NCI-H2196 (cell line): ENCODE results near the gene ATP13A2.
"Not testable (repeated sequence)": the region's sequence is repeated elsewhere in the genome, so short reads cannot be mapped to it uniquely, and the experiment has no call there.

Source experiments
- DNase-seq: peaks from one replicate; lab custom pipeline; 2025; ENCODE audit not compliant: unreplicated experiment; lab: John Stamatoyannopoulos, UW

Gene ATP13A2

GRCh38 chr1:16979475-16980327 is 32.0 kb downstream of the ATP13A2 start:
- no peak for DNase-seq

GRCh38 chr1:16978567-16979474 is 32.9 kb downstream of the ATP13A2 start:
- no peak for DNase-seq

- no peak for DNase-seq
These were observed 33.6 kb downstream of the ATP13A2 start for GRCh38 chr1:16978139-16978538.

GRCh38 chr1:16977377-16977776 is 34.4 kb downstream of the ATP13A2 start:
- no peak for DNase-seq

GRCh38 chr1:16976966-16977365 is 34.8 kb downstream of the ATP13A2 start:
- DNase-seq: no peak

- no peak for DNase-seq
These were observed 35.9 kb downstream of the ATP13A2 start for GRCh38 chr1:16975838-16976237.

- no peak for DNase-seq
These were observed 36.5 kb downstream of the ATP13A2 start for GRCh38 chr1:16975211-16975610.

GRCh38 chr1:16973215-16973614 is 38.5 kb downstream of the ATP13A2 start:
- no peak for DNase-seq

- DNase-seq: no peak
These were observed 39.4 kb downstream of the ATP13A2 start for GRCh38 chr1:16972189-16972895.

GRCh38 chr1:16971341-16972188 is 40.2 kb downstream of the ATP13A2 start:
- DNase-seq: peak; percentile 79

GRCh38 chr1:16970132-16970910 is 41.4 kb downstream of the ATP13A2 start:
- no peak for DNase-seq

- no peak for DNase-seq
These were observed 42.1 kb downstream of the ATP13A2 start for GRCh38 chr1:16969651-16970050.

GRCh38 chr1:16969057-16969611 is 42.6 kb downstream of the ATP13A2 start:
- no peak for DNase-seq

GRCh38 chr1:16968372-16968771 is 43.4 kb downstream of the ATP13A2 start:
- DNase-seq: no peak

GRCh38 chr1:16967962-16968361 is 43.8 kb downstream of the ATP13A2 start:
- no peak for DNase-seq

- peak; percentile 26 for DNase-seq
These were observed 44.6 kb downstream of the ATP13A2 start for GRCh38 chr1:16967095-16967575.

GRCh38 chr1:16966282-16966681 is 45.4 kb downstream of the ATP13A2 start:
- no peak for DNase-seq

GRCh38 chr1:16965486-16966067 is 46.2 kb downstream of the ATP13A2 start:
- no peak for DNase-seq

- not testable (repeated sequence) for DNase-seq
These were observed 47.6 kb downstream of the ATP13A2 start for GRCh38 chr1:16964169-16964568.
